Measurements from ENCODE around the gene CD27. TPM values are rescaled to one million over a fixed set of nuclear protein-coding genes. Genes with fewer than 3 reads are reported as not detected.
A peak's percentile ranks its signal among the peaks of the same experiment; 100 is the strongest.

The CD27 gene
- total and polyA plus RNA-seq, 9 of the 15 experiments (the other 6 are each of a cell fraction or from before 2014, with no cell fraction given), result 0.24 TPM; not detected in 8

DNA sequence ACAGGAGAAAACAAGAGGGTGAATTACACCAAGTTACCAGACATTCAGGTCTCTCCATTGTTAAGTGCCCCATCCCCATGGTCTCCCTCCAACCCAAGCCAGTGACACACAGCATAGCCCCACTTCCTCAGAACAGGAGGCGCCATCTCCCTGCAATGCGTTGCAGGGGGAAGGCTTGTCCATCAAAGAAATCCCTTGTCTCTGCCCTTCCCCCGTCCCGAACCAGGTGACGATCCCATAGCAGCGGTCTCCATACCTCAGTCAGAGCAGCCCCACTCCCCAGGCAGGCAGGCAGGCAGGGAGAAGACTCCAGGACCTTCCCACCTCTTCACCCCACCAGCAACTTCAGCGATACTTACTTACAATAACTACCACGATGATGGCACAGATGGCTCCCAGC lies 19.8 kb downstream of the CD27 start (continued):
- TF ChIP-seq, protein P1, sequence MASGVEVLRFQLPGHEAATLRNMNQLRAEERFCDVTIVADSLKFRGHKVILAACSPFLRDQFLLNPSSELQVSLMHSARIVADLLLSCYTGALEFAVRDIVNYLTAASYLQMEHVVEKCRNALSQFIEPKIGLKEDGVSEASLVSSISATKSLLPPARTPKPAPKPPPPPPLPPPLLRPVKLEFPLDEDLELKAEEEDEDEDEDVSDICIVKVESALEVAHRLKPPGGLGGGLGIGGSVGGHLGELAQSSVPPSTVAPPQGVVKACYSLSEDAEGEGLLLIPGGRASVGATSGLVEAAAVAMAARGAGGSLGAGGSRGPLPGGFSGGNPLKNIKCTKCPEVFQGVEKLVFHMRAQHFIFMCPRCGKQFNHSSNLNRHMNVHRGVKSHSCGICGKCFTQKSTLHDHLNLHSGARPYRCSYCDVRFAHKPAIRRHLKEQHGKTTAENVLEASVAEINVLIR (CRISPR knock-in tag; IDR thresholded peaks at IDR 0.05), result no peak

DNA sequence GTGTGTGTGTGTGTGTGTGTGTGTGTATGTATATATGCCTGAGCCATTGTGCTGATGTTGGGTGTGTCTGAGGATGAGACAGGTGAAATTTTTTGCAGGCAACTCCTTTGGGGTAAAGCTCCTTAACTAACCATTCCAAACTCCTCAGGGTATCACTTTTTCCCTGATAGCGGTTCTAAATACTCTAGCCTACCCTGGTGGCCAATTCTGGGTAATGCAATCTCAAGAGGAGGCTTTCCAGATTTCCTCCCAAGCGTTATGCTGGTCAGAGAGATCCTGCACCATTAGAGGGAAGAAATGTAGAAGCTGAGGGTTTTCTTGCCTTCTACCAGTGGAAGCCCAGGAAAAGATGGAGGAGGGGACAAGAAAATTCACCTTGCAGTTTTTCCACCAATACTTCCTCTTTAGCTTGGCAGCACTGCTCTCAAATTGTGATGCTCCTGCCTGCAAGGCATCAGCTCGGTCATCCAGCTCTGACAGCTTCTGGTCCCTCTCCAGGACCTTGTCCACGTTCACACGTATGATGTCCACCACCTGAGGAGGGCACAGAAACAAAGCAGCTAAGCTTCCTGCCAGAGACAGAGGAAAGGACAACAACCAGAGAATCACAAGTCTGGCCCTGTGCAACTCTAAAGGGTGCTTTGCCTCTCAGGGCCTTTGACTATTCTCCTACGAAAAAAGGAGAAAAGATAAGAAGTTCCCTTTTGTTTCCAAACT lies 20.9 kb downstream of the CD27 start:
- in situ Hi-C loops (cut with MboI), result loop anchor here (25.0 kb wide), 1 partner anchor 403 kb away; no protein-coding TSS in a partner anchor
- H3K4me2 ChIP-seq (ENCODE audit: insufficient read depth, low read length), result no peak overlapping the region
- H3K9me3 ChIP-seq (replicated peaks; ENCODE audit: control insufficient read depth, insufficient read depth, low read depth, low read length), result no peaks in the 10 kb centered on the region
- FAIRE-seq (peak; percentile 73), DNase-seq (ENCODE audit: extremely low read depth in 1 of 4, low spot score in 3 of 4) (peak; percentile 39 to 67 (median 48)), ATAC-seq (peak; percentile 70)
- BruUV-seq (replicated peaks), result no TSS peak
- peaks cover 14% of the 10 kb centered on the region; the same call in 2 of the 3 replicates for H3K36me3 ChIP-seq (ENCODE audit: control insufficient read depth, insufficient read depth, low read length)
- peaks cover 8 to 10% of the 10 kb centered on the region in 2 experiments; a peak in 4 of 5 replicates for H3K4me1 ChIP-seq (replicated peaks in 1 of 2; ENCODE audit: control insufficient read depth in 2 of 2, insufficient read depth in 2 of 2, low read length in 2 of 2)
- no peaks in the 10 kb centered on the region for H3K9me1 ChIP-seq (ENCODE audit: control insufficient read depth, insufficient read depth, low read length)
- no peaks in the 10 kb centered on the region for H3K27me3 ChIP-seq (ENCODE audit: control insufficient read depth in 2 of 2, insufficient read depth in 2 of 2, low read length in 2 of 2)
- ChIA-PET CTCF (ENCODE audit: low intra/inter-chr PET ratio) (interaction anchor here (0.8 to 3.1 kb wide), 7 partner anchors 42 to 270 kb away, joined by 3 to 19 read pairs (median 9); no protein-coding TSS in a partner anchor), POLR2A (interaction anchor here (0.6 to 0.9 kb wide), 6 partner anchors 12 to 235 kb away, joined by 3 to 5 read pairs (median 3); no protein-coding TSS in a partner anchor)
- no peak overlapping the region for H3K27ac ChIP-seq (ENCODE audit: extremely low read depth, low read depth, low read length)
- H3K4me3 ChIP-seq, result no peak overlapping the region
- no peaks in the 10 kb centered on the region for H4K20me1 ChIP-seq (replicated peaks; ENCODE audit: control insufficient read depth, insufficient read depth, low read length)
- H3K9ac ChIP-seq (ENCODE audit: insufficient read depth in 1 of 2, low read depth in 2 of 2, low read length in 2 of 2), result no peak overlapping the region
- no peak overlapping the region for H2AFZ ChIP-seq (ENCODE audit: low read depth, low read length)
- 23% methylated on average over 6 of the region's 6 CpGs for WGBS (ENCODE audit: insufficient coverage, low coverage, missing lambda C conversion rate)
- intact Hi-C loops (cut with micrococcal nuclease), result loop anchor here (1.0 kb wide), 2 partner anchors 42 to 139 kb away; no protein-coding TSS in a partner anchor
- H3K79me2 ChIP-seq (ENCODE audit: control insufficient read depth, insufficient read depth, low read length), result no peaks in the 10 kb centered on the region; the same call in 2 of the 3 replicates
- TF ChIP-seq ZNF24 (IDR thresholded peaks at IDR 0.05), result peak; percentile 20; the same call in 1 of the 2 replicates
- no peak for TF ChIP-seq ZNF589 (CRISPR knock-in tag; IDR thresholded peaks at IDR 0.05; ENCODE audit: low read depth)
- TF ChIP-seq FOXJ2 (tag; IDR thresholded peaks at IDR 0.05), result no peak
- no peak for TF ChIP-seq BRCA1 (IDR thresholded peaks at IDR 0.05)
- no peak for TF ChIP-seq BRCA1 (CRISPR knock-in tag; IDR thresholded peaks at IDR 0.05)
- TF ChIP-seq KLF16 (IDR thresholded peaks at IDR 0.05), result 0 out of 2 replicates have a peak, but pooled peaks have one; percentile 36
- TF ChIP-seq, protein P2, sequence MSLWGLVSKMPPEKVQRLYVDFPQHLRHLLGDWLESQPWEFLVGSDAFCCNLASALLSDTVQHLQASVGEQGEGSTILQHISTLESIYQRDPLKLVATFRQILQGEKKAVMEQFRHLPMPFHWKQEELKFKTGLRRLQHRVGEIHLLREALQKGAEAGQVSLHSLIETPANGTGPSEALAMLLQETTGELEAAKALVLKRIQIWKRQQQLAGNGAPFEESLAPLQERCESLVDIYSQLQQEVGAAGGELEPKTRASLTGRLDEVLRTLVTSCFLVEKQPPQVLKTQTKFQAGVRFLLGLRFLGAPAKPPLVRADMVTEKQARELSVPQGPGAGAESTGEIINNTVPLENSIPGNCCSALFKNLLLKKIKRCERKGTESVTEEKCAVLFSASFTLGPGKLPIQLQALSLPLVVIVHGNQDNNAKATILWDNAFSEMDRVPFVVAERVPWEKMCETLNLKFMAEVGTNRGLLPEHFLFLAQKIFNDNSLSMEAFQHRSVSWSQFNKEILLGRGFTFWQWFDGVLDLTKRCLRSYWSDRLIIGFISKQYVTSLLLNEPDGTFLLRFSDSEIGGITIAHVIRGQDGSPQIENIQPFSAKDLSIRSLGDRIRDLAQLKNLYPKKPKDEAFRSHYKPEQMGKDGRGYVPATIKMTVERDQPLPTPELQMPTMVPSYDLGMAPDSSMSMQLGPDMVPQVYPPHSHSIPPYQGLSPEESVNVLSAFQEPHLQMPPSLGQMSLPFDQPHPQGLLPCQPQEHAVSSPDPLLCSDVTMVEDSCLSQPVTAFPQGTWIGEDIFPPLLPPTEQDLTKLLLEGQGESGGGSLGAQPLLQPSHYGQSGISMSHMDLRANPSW (CRISPR knock-in tag; IDR thresholded peaks at IDR 0.05), result no peak
- no peak for TF ChIP-seq MCM2 (IDR thresholded peaks at IDR 0.05; ENCODE audit: low read depth)
- no peak for TF ChIP-seq BRD4 (IDR thresholded peaks at IDR 0.05)
- TF ChIP-seq, protein P3, sequence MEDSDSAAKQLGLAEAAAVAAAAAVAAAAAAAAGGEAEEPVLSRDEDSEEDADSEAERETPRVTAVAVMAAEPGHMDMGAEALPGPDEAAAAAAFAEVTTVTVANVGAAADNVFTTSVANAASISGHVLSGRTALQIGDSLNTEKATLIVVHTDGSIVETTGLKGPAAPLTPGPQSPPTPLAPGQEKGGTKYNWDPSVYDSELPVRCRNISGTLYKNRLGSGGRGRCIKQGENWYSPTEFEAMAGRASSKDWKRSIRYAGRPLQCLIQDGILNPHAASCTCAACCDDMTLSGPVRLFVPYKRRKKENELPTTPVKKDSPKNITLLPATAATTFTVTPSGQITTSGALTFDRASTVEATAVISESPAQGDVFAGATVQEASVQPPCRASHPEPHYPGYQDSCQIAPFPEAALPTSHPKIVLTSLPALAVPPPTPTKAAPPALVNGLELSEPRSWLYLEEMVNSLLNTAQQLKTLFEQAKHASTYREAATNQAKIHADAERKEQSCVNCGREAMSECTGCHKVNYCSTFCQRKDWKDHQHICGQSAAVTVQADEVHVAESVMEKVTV (CRISPR knock-in tag; IDR thresholded peaks at IDR 0.05), result peak; percentile 86
- no peak for TF ChIP-seq ARID1B (IDR thresholded peaks at IDR 0.05)

Measured in K562 (cell line).